ENCODE results near the gene HMG20B. TPM values are rescaled to one million over a fixed set of nuclear protein-coding genes. Genes with fewer than 3 reads are reported as not detected.
"Not testable (repeated sequence)": the region's sequence is repeated elsewhere in the genome, so short reads cannot be mapped to it uniquely, and the experiment has no call there.

HMG20B gene
- total RNA-seq, 2 experiments from 2014 or later, result 68.1 to 78.5 TPM

DNA sequence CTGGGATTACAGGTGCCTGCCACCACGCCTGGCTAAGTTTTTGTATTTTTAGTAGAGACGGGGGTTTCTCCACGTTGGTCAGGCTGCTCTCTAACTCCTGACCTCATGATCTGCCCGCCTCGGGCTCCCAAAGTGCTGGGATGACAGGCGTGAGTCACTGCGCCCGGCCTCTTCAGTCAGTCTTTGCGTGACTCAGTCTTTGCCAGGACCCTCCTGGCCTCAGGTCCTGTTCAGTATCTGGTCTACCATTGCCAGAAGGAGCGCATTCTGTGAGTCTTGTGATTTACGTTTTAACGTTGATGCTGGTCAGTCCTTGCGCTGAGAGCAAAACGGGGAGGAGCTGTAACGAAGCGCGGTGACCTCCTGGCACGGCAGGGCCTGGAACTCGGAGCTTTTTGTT is 7.6 kb upstream of the HMG20B start:
- ChIA-PET CTCF (interaction anchor here (0.6 to 1.3 kb wide), 2 partner anchors 20 to 136 kb away, joined by 3 read pairs; no protein-coding TSS in a partner anchor), POLR2A (no interaction called here)
- H3K4me1 Mint-ChIP-seq (ENCODE audit: low read depth), result no peaks in the 10 kb centered on the region
- intact Hi-C loops (cut with micrococcal nuclease), result no loop called here
- H3K4me3 Mint-ChIP-seq, result no peak overlapping the region
- H3K36me3 Mint-ChIP-seq, result no peaks in the 10 kb centered on the region
- DNase-seq, result no peak
- H3K9me3 Mint-ChIP-seq, result no peaks in the 10 kb centered on the region
- H3K27me3 Mint-ChIP-seq, result no peaks in the 10 kb centered on the region
- no peak overlapping the region for H3K27ac Mint-ChIP-seq

DNA sequence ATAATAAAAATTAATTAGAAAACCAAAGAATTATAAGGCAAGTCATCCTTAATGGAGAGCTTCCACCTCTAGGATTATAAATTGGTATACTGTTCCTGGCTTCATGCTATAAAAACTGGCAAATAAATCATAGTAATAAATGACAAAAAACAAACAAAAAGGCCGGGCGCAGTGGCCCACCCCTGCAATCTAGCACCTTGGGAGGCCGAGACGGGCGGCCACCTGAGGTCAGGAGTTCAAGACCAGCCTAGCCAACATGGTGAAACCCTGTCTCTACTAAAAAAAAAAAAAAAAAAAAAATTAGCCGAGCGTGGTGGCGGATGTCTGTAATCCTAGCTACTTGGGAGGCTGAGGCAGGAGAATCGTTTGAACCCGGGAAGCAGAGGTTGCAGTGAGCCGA is 2.7 kb upstream of the HMG20B start:
- H3K27me3 Mint-ChIP-seq, POLR2A ChIA-PET, DNase-seq, H3K36me3 Mint-ChIP-seq, H3K4me3 Mint-ChIP-seq, H3K27ac Mint-ChIP-seq, H3K9me3 Mint-ChIP-seq: not testable (repeated sequence)
- peaks cover 10% of the 10 kb centered on the region for H3K4me1 Mint-ChIP-seq (ENCODE audit: low read depth)
- CTCF ChIA-PET, result interaction anchor here (1.5 kb wide), 1 partner anchor 25 kb away, joined by 4 read pairs; no protein-coding TSS in a partner anchor
- intact Hi-C loops (cut with micrococcal nuclease), result loop anchor here (10.0 kb wide), 1 partner anchor 495 kb away; the partner anchor contains the start of gene ZBTB7A

DNA sequence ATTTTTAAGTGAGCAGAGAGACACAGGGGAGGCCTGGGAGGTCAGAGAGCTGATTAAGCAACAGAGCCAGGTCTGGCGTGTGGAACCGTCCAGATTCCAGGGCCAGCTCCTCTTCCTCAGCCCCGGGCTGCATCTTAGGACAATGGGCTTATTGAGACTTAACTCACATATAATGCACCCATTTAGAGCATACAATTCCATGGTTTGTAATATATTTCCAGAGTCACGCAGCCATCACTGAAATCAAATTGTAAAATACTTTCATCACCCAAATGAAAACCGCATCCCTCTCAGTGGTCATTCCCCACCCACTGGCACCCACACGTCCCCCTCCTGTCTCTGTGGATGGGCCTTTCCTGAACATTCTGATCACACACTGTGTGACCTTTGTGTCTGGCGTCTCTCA is 2.1 kb upstream of the HMG20B start:
- H3K4me3 Mint-ChIP-seq, result no peak overlapping the region
- peaks cover 10% of the 10 kb centered on the region for H3K36me3 Mint-ChIP-seq
- DNase-seq, result no peak
- H3K4me1 Mint-ChIP-seq (ENCODE audit: low read depth), result peaks cover 10% of the 10 kb centered on the region
- POLR2A ChIA-PET, result no interaction called here
- H3K9me3 Mint-ChIP-seq, result no peaks in the 10 kb centered on the region
- CTCF ChIA-PET, result interaction anchor here (1.5 kb wide), 1 partner anchor 26 kb away, joined by 4 read pairs; no protein-coding TSS in a partner anchor
- intact Hi-C loops (cut with micrococcal nuclease), result loop anchor here (10.0 kb wide), 1 partner anchor 494 kb away; the partner anchor contains the start of gene ZBTB7A
- H3K27me3 Mint-ChIP-seq, result no peaks in the 10 kb centered on the region
- no peak overlapping the region for H3K27ac Mint-ChIP-seq

DNA sequence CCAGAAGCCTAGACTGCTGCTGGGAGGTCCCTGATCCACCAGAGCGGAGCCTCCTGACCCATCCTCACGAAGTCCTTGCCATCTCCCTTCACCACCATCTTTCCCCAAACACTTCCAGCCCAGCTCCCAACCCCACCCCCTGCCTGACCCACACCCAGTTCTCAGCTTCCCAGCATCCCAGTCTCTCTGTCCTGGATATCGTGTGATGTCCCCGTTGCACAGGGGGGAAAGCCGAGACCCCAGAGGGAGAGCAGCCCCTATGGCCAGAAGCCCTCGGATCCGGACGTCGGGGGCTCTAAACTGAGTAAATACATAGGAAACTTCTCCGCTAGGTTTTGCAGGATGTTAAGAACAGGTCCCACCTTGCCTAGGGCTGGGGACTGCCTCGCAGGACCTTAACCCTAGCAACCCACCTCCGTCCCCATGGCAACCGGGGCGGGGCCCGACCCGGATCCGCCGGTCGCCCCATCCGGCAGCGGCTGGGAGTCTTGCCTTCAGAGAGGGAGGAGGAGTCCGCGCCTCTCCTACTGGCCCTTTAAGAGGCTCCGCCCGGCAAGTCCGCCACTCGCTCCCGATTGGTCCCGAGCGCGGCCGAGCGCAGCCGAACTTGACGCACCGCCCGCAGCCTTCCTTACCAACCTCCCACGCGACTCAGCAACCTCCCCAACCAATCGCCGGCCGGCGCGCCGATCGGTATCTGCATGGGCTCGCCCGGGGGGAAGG is 451 bp upstream of the HMG20B start:
- peak overlapping the region; percentile 42 for H3K27ac Mint-ChIP-seq
- peaks cover 13% of the 10 kb centered on the region for H3K36me3 Mint-ChIP-seq
- no peaks in the 10 kb centered on the region for H3K9me3 Mint-ChIP-seq
- CTCF ChIA-PET, result interaction anchor here (0.6 kb wide), 1 partner anchor 16 kb away, joined by 5 read pairs; no protein-coding TSS in a partner anchor
- intact Hi-C loops (cut with micrococcal nuclease), result loop anchor here (1.0 to 10.0 kb wide), 3 partner anchors 15 to 493 kb away; partner anchors contain the start of genes FZR1, MFSD12 and ZBTB7A
- peak; percentile 100 for DNase-seq
- H3K4me3 Mint-ChIP-seq, result peak overlapping the region; percentile 66
- H3K27me3 Mint-ChIP-seq, result no peaks in the 10 kb centered on the region
- POLR2A ChIA-PET, result no interaction called here
- H3K4me1 Mint-ChIP-seq (ENCODE audit: low read depth), result peaks cover 10% of the 10 kb centered on the region

DNA sequence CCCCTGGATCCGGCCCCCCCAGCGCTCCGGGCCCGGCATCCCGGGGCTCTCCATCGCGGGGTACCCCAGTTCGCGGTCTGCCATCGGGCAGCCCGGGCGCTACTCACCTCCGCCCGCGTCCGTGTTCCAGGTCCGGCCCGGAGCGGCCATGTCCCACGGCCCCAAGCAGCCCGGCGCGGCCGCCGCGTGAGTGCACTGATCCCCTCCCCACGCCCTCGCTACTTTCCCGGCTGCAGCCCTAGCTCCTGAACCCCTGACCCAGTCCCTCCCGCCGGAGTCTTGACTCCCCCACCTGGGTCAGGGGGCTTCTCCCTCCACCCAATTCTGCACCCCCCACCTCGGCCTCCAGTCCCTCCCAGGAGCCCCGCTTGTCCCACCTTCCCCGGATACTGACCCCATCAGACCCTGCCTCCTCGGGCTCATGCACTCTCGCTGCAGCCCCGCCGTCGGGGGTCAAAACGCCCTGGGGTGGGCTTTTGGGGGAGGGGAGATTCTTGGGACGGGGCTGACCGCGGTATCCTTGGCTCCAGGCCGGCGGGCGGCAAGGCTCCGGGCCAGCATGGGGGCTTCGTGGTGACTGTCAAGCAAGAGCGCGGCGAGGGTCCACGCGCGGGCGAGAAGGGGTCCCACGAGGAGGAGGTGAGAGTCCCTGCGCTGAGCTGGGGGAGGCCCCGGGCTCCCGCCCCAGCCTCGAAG is 566 bp downstream of the HMG20B start:
- Mint-ChIP-seq H3K4me1 (ENCODE audit: low read depth) (peaks cover 10% of the 10 kb centered on the region), H3K27me3 (no peaks in the 10 kb centered on the region), H3K4me3 (peak overlapping the region; percentile 76), H3K27ac (no peak overlapping the region), H3K9me3 (no peaks in the 10 kb centered on the region), H3K36me3 (peaks cover 13% of the 10 kb centered on the region)
- no peak for DNase-seq
- ChIA-PET CTCF (interaction anchor here (1.6 kb wide), 1 partner anchor 28 kb away, joined by 7 read pairs; no protein-coding TSS in a partner anchor), POLR2A (interaction anchor here (0.8 kb wide), 1 partner anchor 19 kb away, joined by 3 read pairs; no protein-coding TSS in a partner anchor)
- intact Hi-C loops (cut with micrococcal nuclease), result loop anchor here (2.0 to 10.0 kb wide), 2 partner anchors 67 to 491 kb away; partner anchors contain the start of genes FZR1 and ZBTB7A

DNA sequence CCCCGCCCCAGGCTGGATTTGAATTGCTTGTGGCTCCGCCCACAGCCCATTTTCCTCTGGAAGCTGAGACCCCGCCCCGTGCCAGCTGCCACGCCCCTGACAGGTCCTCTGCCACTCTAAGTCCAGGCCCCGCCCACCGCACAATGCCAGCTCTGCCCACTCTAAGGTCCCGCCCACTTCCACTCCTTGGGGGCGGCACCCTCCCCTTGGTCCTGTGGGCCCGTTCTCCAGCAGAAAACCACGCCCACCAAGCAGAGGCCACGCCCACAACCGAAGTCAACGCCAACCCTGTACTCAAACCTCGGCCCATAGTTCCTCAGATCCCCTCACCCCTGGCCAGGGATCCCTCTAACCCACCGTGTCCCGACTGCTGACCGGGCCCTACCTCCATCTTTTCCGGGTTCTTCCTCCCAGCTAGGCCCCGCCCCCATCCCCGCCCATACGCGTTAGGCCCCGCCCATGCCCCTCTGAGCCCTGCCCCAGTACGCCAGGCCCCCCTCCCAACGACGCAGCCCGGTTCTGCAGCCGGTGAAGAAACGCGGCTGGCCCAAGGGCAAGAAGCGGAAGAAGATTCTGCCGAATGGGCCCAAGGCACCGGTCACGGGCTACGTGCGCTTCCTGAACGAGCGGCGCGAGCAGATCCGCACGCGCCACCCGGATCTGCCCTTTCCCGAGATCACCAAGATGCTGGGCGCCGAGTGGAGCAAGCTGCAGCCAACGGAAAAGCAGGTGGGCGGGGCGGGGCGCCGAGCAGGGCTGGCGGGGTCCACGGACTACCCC is 1.3 kb downstream of the HMG20B start:
- peak; percentile 96 for DNase-seq
- no peaks in the 10 kb centered on the region for H3K27me3 Mint-ChIP-seq
- H3K4me3 Mint-ChIP-seq, result peak overlapping the region; percentile 76
- H3K27ac Mint-ChIP-seq, result peak overlapping the region; percentile 45
- ChIA-PET POLR2A (interaction anchor here (0.8 kb wide), 1 partner anchor 20 kb away, joined by 3 read pairs; no protein-coding TSS in a partner anchor), CTCF (interaction anchor here (1.6 kb wide), 1 partner anchor 29 kb away, joined by 7 read pairs; no protein-coding TSS in a partner anchor)
- H3K36me3 Mint-ChIP-seq, result peaks cover 13% of the 10 kb centered on the region
- H3K9me3 Mint-ChIP-seq, result no peaks in the 10 kb centered on the region
- intact Hi-C loops (cut with micrococcal nuclease), result loop anchor here (2.0 to 10.0 kb wide), 2 partner anchors 67 to 491 kb away; partner anchors contain the start of genes FZR1 and ZBTB7A
- peaks cover 10% of the 10 kb centered on the region for H3K4me1 Mint-ChIP-seq (ENCODE audit: low read depth)

DNA sequence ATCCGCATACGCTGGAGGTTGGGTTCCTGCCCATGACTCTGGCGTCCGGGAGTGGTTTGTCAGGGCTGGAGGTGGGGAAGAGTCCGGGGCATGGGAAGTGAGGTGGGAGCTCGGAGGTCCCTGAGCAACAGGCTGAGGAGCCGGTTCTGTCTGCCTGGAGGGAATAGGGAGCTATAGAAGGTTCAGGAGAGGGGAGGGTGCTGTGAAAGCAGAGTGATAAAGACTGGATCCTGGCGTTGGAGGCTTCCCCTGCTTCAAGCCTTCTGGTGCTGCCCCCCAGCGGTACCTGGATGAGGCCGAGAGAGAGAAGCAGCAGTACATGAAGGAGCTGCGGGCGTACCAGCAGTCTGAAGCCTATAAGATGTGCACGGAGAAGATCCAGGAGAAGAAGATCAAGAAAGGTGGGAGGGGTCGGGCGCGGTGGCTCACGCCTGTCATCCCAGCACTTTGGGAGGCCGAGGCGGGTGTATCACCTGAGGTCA is 2.6 kb downstream of the HMG20B start:
- Mint-ChIP-seq H3K27me3 (no peaks in the 10 kb centered on the region), H3K27ac (no peak overlapping the region), H3K9me3 (no peaks in the 10 kb centered on the region), H3K36me3 (peaks cover 13% of the 10 kb centered on the region), H3K4me1 (ENCODE audit: low read depth) (peaks cover 10% of the 10 kb centered on the region), H3K4me3 (no peak overlapping the region)
- ChIA-PET POLR2A (no interaction called here), CTCF (interaction anchor here (1.0 to 1.5 kb wide), 3 partner anchors 18 to 29 kb away, joined by 3 to 4 read pairs (median 3); partner anchors contain the start of gene MFSD12)
- intact Hi-C loops (cut with micrococcal nuclease), result loop anchor here (10.0 kb wide), 1 partner anchor 490 kb away; the partner anchor contains the start of gene ZBTB7A
- peak; percentile 42 for DNase-seq

DNA sequence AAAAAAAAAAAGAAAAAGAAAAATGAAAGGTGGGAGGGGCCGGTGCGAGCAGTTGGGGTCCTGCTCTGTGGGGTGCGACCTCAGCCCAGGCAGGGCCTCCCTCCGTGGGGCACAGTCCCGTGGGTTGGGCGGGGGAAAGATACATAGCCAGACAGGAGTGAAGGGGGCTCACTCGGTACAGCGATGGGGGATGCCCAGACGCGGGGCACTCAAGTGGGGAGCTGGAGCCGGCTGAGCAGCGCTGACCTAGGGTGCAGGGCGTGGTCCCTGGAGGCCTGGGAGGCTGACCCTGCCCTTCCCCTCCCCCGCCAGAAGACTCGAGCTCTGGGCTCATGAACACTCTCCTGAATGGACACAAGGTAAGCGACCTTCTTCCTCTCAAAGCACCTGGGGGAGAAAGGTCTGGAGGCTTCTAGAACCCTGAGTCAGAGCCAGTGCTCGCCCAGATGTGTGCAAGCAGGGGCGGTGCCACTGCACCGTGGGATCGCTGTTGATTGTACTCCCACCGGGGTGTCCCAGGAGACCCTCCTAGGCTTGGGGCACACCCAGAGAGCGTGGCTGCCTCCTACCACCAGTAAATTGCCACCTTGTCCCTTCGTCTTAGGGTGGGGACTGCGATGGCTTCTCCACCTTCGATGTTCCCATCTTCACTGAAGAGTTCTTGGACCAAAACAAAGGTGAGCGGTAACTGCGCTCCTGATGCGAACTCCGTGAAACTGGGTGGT is 3.4 kb downstream of the HMG20B start:
- no peak overlapping the region for H3K4me3 Mint-ChIP-seq
- DNase-seq, result no peak
- peaks cover 10% of the 10 kb centered on the region for H3K4me1 Mint-ChIP-seq (ENCODE audit: low read depth)
- ChIA-PET CTCF (interaction anchor here (1.0 to 1.5 kb wide), 3 partner anchors 19 to 30 kb away, joined by 3 to 4 read pairs (median 3); partner anchors contain the start of gene MFSD12), POLR2A (interaction anchor here (0.8 kb wide), 1 partner anchor 10 kb away, joined by 3 read pairs; the partner anchor contains the start of gene GIPC3)
- H3K27me3 Mint-ChIP-seq, result no peaks in the 10 kb centered on the region
- intact Hi-C loops (cut with micrococcal nuclease), result loop anchor here (10.0 kb wide), 1 partner anchor 489 kb away; the partner anchor contains the start of gene ZBTB7A
- no peak overlapping the region for H3K27ac Mint-ChIP-seq
- H3K9me3 Mint-ChIP-seq, result no peaks in the 10 kb centered on the region
- H3K36me3 Mint-ChIP-seq, result peaks cover 13% of the 10 kb centered on the region

DNA sequence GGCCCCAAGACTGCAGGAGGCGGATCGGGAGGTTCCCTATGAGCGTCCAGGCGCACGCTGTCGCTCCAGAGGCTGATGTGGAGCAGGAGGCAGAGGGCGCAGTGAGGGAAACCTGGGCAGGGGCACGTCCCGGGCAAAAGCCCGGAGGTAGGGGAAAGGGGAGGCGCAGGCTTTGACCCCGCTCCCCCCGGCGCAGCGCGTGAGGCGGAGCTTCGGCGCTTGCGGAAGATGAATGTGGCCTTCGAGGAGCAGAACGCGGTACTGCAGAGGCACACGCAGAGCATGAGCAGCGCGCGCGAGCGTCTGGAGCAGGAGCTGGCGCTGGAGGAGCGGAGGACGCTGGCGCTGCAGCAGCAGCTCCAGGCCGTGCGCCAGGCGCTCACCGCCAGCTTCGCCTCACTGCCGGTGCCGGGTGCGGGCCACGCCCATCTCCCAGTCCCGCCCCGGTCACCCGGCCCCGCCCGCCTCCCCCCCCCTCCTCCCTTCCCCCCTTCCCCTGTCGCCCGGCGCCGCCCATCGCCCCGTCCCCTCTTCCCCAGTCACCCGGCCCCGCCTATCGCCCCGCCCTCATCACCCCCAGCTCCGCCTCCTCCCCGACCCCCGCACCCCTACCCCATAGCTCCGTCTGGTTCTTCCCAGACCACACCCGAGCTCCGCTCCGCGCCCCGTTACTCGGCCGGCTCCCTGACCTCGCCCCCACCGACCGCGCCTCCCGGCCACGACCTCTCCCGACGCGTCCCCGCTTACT is 4.1 kb downstream of the HMG20B start:
- ChIA-PET CTCF (no interaction called here), POLR2A (interaction anchor here (0.8 kb wide), 1 partner anchor 9 kb away, joined by 3 read pairs; the partner anchor contains the start of gene GIPC3)
- Mint-ChIP-seq H3K4me3 (no peak overlapping the region), H3K4me1 (ENCODE audit: low read depth) (peaks cover 6% of the 10 kb centered on the region), H3K27me3 (no peaks in the 10 kb centered on the region), H3K36me3 (peaks cover 13% of the 10 kb centered on the region), H3K27ac (no peak overlapping the region), H3K9me3 (no peaks in the 10 kb centered on the region)
- intact Hi-C loops (cut with micrococcal nuclease), result loop anchor here (10.0 kb wide), 1 partner anchor 488 kb away; the partner anchor contains the start of gene ZBTB7A
- no peak for DNase-seq

DNA sequence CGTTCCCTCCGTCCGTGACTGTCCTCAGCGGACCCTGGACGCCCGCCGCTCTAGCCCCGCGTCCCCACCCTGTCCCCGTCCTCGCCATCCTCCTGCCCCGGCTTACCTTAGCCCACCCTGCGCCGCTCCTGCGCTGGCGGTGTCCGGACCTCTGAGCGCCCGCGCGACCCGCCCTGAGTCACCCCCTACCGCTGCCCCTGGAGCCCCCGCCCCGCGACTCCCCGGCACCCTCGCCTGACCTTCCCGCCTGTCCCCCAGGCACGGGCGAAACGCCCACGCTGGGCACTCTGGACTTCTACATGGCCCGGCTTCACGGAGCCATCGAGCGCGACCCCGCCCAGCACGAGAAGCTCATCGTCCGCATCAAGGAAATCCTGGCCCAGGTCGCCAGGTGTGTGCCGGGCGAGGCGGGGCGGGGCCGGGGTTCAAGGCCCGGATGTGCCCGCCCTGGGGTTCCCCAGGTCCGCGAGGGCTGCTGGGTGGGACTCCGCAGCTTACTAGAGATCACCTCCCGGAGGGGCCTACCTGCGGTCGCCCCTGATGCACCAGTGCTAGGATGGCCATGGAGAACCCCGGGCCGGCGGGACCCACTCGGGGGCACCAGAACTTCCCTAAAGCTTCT is 5.1 kb downstream of the HMG20B start:
- H3K9me3 Mint-ChIP-seq, result no peaks in the 10 kb centered on the region
- H3K36me3 Mint-ChIP-seq, result peaks cover 13% of the 10 kb centered on the region
- DNase-seq, result no peak
- ChIA-PET CTCF (no interaction called here), POLR2A (no interaction called here)
- no peak overlapping the region for H3K4me3 Mint-ChIP-seq
- no peaks in the 10 kb centered on the region for H3K27me3 Mint-ChIP-seq
- no peak overlapping the region for H3K27ac Mint-ChIP-seq
- intact Hi-C loops (cut with micrococcal nuclease), result loop anchor here (10.0 kb wide), 1 partner anchor 487 kb away; the partner anchor contains the start of gene ZBTB7A
- H3K4me1 Mint-ChIP-seq (ENCODE audit: low read depth), result peaks cover 3% of the 10 kb centered on the region

Data from activated CD4-positive, alpha-beta memory T cell treated with anti-CD3 and anti-CD28 coated beads for 36 hours (primary cell).